Head of caudate nucleus (tissue), 42 donors: ENCODE measurements around the gene PYGB.

Experiments
- DNase-seq, 42 donors: peaks; one replicate each; pipeline versions ENCODE4 v3.0.0 to v3.0.0-alpha.2; 2020 to 2021; ENCODE audit warnings: mixed read lengths in 7 of 42
- intact Hi-C: fragments of 100-400 bp; cut with DNase I; formaldehyde crosslinking; loops from one replicate; pipeline ENCODE4 v1.15.0; 2022

Gene PYGB

GRCh38 chr20:25274481-25274880 is 26.6 kb downstream of the PYGB start:
- intact Hi-C loops: no loop called here
- DNase-seq: peak in 20 of 42 donors; percentile 2 to 35 (median 12)

- intact Hi-C loops: no loop called here
- peak in 22 of 42 donors; percentile 3 to 48 (median 18) for DNase-seq
Measured at GRCh38 chr20:25274891-25275812, 27.3 kb downstream of the PYGB start.

DNA sequence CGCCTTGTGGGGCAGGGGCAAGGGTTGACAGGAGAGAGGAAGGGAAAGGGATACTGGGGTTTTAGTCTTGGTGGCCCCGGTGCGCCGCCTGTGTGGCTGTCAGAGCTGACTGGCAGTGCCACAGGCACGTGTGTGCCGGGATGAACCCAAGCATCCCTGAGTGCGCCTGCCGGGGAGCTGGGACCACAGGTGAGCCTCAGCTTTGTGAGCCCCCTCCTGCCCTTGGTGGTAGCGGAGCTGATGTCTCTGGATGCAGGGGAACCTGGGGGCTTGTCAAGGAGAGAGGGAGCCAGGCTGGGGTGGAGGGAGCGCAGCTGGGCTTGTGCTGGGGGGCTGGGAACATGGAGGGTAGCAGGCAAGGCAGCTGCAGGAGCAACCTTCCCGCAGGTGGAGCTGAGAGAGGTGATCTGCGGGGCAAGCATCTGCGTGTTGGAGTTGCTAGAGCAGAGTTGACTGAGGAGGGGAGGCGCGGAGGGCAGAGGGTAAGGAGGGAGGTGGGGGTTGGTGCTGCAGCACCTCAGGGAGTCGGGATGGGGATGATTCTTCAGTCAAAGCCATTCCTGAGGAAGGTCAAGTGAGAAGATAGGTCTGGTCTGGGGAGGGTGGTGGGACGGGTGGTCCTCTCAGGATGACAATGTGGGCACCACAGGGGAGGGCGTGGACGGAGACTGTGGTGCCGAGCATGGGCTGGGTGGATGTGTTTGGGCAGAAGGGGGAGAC is 28.1 kb downstream of the PYGB start:
- DNase-seq: peak in 19 of 42 donors; percentile 0 to 36 (median 10)
- intact Hi-C loops: no loop called here

- DNase-seq: peak in 16 of 42 donors; percentile 1 to 30 (median 8)
- intact Hi-C loops: no loop called here
Measured at GRCh38 chr20:25276533-25277050, 28.7 kb downstream of the PYGB start.

DNA sequence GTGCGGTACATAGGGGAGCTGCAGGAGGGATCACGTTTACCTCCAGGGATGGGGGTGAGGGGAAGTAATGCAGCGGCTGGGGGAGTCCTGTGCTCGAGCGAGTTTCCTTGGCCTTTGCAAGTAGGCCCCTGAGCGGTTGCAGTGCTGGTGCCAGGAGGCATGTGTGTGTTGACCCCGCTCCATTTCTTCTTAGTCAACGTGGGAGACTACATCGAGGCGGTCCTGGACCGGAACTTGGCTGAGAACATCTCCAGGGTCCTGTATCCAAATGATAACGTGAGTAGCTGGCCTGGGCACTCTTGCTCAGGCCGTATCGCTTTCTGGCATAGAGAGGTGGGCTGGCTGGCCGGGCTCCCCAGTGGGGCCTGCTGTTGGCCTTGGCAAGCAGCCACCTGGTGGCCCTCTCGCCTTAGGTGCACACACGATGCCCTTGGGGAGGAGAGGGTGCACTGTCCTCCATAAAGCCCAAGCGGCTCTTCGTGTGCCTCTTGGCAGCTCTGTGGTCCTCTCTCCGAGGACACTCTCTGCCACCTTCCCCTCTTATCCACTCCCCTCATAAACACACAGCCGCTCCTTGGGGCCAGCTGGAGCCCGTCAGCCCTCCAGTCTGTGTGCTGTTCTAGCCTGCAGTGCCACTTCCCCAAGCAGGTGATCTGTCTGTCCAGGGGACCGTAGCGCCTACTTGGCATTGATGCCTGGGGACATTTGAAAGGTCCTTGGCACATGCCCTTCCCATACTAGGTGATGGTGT is 29.3 kb downstream of the PYGB start:
- intact Hi-C loops: no loop called here
- DNase-seq: peak in 19 of 42 donors; percentile 1 to 32 (median 11)

DNA sequence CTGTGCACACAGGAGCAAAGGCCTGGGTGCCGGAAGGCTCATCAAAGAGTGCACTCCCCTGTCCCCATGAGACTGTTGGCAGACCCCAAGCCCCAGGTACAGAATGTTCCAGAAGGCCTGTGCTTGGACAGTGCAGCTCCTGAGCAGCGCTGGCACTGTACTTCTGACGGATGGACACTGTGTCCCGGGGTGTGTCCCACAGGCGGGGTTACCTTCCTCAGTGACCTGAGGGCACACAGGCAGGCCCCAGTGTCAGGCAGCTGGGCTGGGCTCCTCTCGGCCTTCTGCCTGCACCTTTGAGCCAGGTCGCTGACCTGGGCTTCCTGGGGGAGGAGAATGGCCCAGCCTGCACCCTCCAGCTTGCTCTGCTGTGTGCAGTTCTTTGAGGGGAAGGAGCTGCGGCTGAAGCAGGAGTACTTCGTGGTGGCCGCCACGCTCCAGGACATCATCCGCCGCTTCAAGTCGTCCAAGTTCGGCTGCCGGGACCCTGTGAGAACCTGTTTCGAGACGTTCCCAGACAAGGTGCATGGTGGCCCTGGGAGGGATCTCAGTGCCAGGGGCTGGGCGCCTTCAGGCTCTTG is 30.1 kb downstream of the PYGB start:
- DNase-seq: peak in 19 of 42 donors; percentile 1 to 29 (median 8)
- intact Hi-C loops: no loop called here

GRCh38 chr20:25278636-25279361 is 30.9 kb downstream of the PYGB start:
- DNase-seq: peak in 19 of 42 donors; percentile 1 to 36 (median 7)
- intact Hi-C loops: no loop called here

DNA sequence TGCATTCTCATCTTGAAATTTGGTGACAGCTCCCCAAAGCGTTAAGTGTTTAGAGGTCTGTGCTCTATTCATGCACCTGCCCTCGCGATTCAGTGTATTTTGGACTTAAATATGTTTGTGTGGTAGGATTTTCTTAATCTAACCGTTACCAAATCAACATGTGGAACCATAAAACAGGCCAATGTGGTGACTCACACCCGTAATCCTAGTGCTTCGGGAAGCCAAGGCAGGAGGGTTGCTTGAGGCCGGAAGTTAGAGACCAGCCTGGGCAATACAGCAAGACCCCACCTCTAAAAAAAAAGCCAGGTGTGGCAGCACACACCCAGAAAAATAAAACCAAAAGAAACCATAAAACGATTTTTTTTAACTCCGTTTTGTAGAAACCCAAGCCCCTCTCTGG is 31.5 kb downstream of the PYGB start:
- intact Hi-C loops: no loop called here
- DNase-seq: peak in 12 of 42 donors; percentile 0 to 21 (median 4)

DNA sequence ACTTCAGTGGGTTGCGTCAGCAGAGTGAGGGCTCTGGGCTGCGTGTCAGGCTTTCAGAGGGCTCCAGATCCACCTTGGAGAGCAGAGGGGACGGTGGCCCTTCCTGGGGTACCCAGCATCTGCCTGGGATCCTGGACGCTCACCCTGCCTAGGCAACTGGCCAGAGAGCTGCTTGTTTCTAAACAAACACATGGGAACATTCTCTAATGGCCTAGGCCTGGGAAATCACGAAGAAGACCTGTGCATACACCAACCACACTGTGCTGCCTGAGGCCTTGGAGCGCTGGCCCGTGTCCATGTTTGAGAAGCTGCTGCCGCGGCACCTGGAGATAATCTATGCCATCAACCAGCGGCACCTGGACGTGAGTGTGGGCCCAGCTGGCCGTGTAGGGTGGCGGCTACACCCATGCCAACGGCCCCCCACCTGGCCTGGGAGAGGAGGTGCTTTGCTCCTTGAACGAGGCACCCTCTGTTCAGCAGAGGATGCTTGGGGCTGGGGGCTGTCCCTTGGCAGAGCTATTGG is 32.2 kb downstream of the PYGB start:
- intact Hi-C loops: no loop called here
- peak in 17 of 42 donors; percentile 2 to 42 (median 14) for DNase-seq

GRCh38 chr20:25280574-25281535 is 33.0 kb downstream of the PYGB start:
- peak in 17 of 42 donors; percentile 2 to 34 (median 12) for DNase-seq
- intact Hi-C loops: no loop called here

DNA sequence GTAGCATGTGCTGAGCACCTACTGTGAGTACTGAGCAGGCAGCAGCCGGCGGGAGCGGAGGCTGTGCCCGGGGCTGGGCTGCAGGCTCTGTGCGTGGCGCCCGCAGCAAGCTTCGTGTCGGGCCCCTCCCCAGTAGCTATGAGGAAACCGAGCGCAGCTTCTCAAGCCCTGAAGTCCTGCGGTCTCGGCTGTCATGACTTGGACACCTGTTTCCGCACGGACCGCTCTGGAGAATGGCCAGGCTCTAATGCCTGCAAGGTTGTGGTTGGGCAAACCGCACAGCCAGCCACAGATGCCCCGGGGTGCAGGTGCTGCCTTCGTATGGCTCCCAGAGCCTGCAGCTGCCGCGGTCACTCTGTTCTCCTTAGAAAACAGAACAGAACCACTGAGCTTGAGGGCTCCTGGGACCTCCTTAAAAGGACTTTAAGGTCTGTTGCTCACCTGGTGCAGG is 33.7 kb downstream of the PYGB start:
- DNase-seq: peak in 17 of 42 donors; percentile 1 to 32 (median 9)
- intact Hi-C loops: no loop called here

DNA sequence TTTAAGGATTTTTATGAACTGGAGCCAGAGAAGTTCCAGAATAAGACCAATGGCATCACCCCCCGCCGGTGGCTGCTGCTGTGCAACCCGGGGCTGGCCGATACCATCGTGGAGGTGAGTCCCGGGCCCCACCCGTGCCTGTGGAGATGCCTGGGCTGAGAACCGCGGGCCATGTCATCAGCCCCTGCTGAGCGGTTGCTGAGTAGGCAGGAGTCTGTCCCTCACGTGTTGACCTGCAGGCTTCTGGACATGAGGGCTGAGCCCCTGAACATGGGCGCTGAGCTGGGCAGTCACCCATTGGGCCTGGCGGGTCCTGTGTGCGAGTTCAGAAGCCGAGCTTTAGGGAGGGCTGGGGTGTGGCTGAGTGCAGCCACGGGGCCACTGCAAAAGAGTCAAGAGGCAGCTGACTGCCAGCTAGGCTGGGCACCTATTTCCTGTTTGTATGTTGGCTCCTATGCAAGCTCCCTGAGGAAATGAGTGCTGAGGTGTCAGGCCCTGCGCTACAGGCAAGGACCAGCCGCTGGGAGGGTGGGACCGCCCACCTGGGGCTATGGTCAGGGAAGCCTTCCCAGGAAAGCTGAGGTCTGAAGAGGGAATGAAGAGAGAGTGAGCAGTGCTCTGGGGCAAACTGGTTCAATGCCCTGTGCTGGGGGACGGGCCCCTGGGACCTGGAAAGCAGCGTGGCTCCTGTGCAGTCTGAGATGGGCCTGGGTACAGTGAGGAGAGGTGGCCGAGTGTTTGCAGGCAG is 34.3 kb downstream of the PYGB start:
- DNase-seq: peak in 20 of 42 donors; percentile 0 to 36 (median 9)
- intact Hi-C loops: no loop called here

GRCh38 chr20:25282796-25283195 is 34.9 kb downstream of the PYGB start:
- intact Hi-C loops: no loop called here
- peak in 15 of 42 donors; percentile 3 to 31 (median 8) for DNase-seq

DNA sequence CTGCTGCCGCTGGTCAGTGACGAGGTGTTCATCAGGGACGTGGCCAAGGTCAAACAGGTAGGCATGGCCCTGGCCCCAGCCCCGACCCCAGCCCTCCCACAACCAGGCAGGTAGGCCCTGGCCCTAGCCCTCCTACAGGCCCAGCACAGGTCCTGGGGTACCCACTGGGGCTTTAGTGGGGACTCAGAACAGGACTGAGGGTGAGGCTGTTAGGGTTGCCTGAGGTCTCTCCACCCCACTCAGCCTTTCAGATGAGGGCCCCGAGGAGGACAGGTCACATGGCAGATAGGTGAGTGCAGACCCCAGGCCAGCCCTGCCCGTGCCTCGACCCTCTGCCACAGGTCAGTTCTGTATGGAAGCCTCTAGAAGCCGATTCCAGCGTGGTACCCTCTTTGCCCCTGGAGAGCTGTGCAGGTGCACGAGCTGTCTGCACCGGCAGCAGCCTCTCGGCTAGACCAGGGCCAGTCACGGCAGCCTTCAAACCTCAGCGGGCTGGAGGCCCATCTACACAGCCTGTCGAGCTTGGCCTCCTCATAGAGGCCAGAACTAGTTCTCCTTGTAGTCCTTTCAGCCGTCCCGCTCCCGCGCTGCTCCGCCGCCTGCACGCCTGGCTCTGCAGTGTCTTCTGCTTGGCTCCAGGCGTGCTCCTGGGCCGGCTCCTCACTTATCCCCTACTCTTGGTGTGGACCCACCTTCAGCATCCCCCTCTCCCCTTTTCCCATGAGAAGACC is 35.5 kb downstream of the PYGB start:
- DNase-seq: peak in 18 of 42 donors; percentile 2 to 30 (median 12)
- intact Hi-C loops: no loop called here

GRCh38 chr20:25284131-25284601 is 36.3 kb downstream of the PYGB start:
- intact Hi-C loops: no loop called here
- peak in 17 of 42 donors; percentile 0 to 25 (median 8) for DNase-seq
